ENCODE data around the gene F7.

DNA sequence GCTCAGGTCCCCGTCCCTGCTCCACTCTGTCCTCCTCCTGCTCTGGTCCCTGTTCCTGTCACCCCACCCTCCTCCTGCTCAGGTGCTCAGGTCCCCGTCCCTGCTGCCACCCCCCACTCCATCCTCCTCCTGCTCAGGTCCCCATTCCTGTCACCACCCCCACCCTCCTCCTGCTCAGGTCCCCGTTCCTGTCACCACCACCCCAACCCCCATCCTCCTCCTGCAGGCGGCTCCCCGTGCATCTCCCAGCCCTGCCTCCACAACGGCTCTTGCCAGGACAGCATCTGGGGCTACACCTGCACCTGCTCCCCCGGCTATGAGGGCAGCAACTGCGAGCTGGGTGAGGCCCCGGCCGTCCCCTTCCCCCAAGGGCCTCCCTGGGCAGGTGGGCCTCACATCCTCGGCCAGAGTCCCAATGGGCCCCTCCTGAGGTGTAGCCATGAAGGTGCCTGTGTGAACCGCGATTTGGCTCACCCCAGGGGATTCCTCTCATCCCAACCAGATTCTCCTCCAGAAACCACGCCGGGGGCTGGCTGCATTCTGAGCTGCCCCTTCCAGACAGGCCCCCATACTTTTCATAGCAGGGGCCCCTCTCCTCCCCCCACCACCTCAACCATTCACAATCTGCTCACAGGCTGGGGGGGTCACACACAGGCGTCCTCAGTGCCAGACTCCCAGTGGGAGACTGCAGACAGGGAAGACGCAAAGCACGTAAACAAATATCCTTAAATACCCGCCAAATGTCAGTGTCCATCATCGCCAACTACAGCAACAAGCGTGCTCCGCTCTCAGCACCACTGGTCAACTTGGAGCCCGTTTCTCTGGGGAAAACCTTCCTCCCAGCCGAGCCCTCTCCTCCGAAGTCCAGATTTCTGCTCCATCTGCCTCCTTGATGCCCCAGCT lies 57.4 kb downstream of the F7 start:
- TF ChIP-seq, protein P1, sequence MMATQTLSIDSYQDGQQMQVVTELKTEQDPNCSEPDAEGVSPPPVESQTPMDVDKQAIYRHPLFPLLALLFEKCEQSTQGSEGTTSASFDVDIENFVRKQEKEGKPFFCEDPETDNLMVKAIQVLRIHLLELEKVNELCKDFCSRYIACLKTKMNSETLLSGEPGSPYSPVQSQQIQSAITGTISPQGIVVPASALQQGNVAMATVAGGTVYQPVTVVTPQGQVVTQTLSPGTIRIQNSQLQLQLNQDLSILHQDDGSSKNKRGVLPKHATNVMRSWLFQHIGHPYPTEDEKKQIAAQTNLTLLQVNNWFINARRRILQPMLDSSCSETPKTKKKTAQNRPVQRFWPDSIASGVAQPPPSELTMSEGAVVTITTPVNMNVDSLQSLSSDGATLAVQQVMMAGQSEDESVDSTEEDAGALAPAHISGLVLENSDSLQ (IDR thresholded peaks at IDR 0.05): no peak
- TF ChIP-seq TARDBP (IDR thresholded peaks at IDR 0.05) (no peak), ZNF384 (IDR thresholded peaks at IDR 0.05) (no peak), SP1 (IDR thresholded peaks at IDR 0.05) (no peak), FOXA1 (IDR thresholded peaks at IDR 0.05) (no peak)

All from HEK293T (cell line).